ENCODE measurements around the gene TNNI2.

Gene TNNI2

GRCh38 chr11:1883346-1884302, 44.8 kb downstream of the TNNI2 start:
- H3K9me3 ChIP-seq (ENCODE audit: control insufficient read depth, insufficient read depth, low read depth, low read length): no peaks in the 10 kb centered on the region
- H3K36me3 ChIP-seq (ENCODE audit: control insufficient read depth in 2 of 2, insufficient read depth in 1 of 2, low read length in 2 of 2): no peaks in the 10 kb centered on the region
- ChIA-PET POLR2A (interaction anchor here (1.0 kb wide), 1 partner anchor 273 kb away, joined by 4 read pairs; no protein-coding TSS in a partner anchor), CTCF (interaction anchor here (0.6 to 3.9 kb wide), 15 partner anchors 8 to 267 kb away, joined by 3 to 119 read pairs (median 5); partner anchors contain the start of genes H19, PRR33 and SYT8)
- H3K4me3 ChIP-seq (ENCODE audit: low read depth, low read length): no peak overlapping the region
- H3K27ac ChIP-seq (ENCODE audit: extremely low read depth, low read depth, low read length): no peak overlapping the region
- no peak for TF ChIP-seq ZIC2 (tag by site-specific recombination; IDR thresholded peaks at IDR 0.05)
- TF ChIP-seq TCF7L2 (IDR thresholded peaks at IDR 0.05; ENCODE audit: borderline replicate concordance, low read depth, low read length): no peak
- no peak for TF ChIP-seq ZNF394 (tag by site-specific recombination; IDR thresholded peaks at IDR 0.05; ENCODE audit: borderline replicate concordance)
- no peak for TF ChIP-seq KLF9 (tag by site-specific recombination; IDR thresholded peaks at IDR 0.05; ENCODE audit: low read depth)
- no peak for TF ChIP-seq ZNF521 (tag by site-specific recombination; IDR thresholded peaks at IDR 0.05)
- no peak for TF ChIP-seq KLF1 (tag by site-specific recombination; IDR thresholded peaks at IDR 0.05)
- TF ChIP-seq ZSCAN16 (tag by site-specific recombination; IDR thresholded peaks at IDR 0.05): no peak
- TF ChIP-seq ZNF747 (tag by site-specific recombination; IDR thresholded peaks at IDR 0.05): no peak
- no peak for TF ChIP-seq ZSCAN4 (tag by site-specific recombination; IDR thresholded peaks at IDR 0.05)
- no peak for TF ChIP-seq ZEB2 (tag by site-specific recombination; IDR thresholded peaks at IDR 0.05)
- no peak for TF ChIP-seq ZBTB21 (tag by site-specific recombination; IDR thresholded peaks at IDR 0.05)
- no peak for TF ChIP-seq ZNF221 (tag by site-specific recombination; IDR thresholded peaks at IDR 0.05; ENCODE audit: borderline replicate concordance)
- no peak for TF ChIP-seq ZFP37 (tag by site-specific recombination; IDR thresholded peaks at IDR 0.05)
- no peaks in the 10 kb centered on the region for H3K4me1 ChIP-seq (ENCODE audit: control insufficient read depth, insufficient read depth, low read length)

- Histone ChIP-seq H3K9me3 (ENCODE audit: control insufficient read depth, insufficient read depth, low read depth, low read length) (no peaks in the 10 kb centered on the region), H3K4me1 (ENCODE audit: control insufficient read depth, insufficient read depth, low read length) (no peaks in the 10 kb centered on the region), H3K4me3 (ENCODE audit: low read depth, low read length) (no peak overlapping the region), H3K36me3 (ENCODE audit: control insufficient read depth in 2 of 2, insufficient read depth in 1 of 2, low read length in 2 of 2) (no peaks in the 10 kb centered on the region), H3K27ac (ENCODE audit: extremely low read depth, low read depth, low read length) (no peak overlapping the region)
- no peak for TF ChIP-seq ZSCAN16 (tag by site-specific recombination; IDR thresholded peaks at IDR 0.05)
- no peak for TF ChIP-seq ATF2 (tag by site-specific recombination; IDR thresholded peaks at IDR 0.05; ENCODE audit: low read depth)
- no peak for TF ChIP-seq ZNF10 (tag by site-specific recombination; IDR thresholded peaks at IDR 0.05)
- no peak for TF ChIP-seq ZNF280D (tag by site-specific recombination; IDR thresholded peaks at IDR 0.05)
- no peak for TF ChIP-seq ZSCAN4 (tag by site-specific recombination; IDR thresholded peaks at IDR 0.05)
- TF ChIP-seq ZNF658 (tag by site-specific recombination; IDR thresholded peaks at IDR 0.05): no peak
- no peak for TF ChIP-seq ZNF768 (tag by site-specific recombination; IDR thresholded peaks at IDR 0.05)
- TF ChIP-seq ZNF398 (tag by site-specific recombination; IDR thresholded peaks at IDR 0.05): no peak
- ChIA-PET POLR2A (no interaction called here), CTCF (interaction anchor here (0.6 to 3.9 kb wide), 3 partner anchors 34 to 266 kb away, joined by 3 to 119 read pairs (median 3); no protein-coding TSS in a partner anchor)
Observed at GRCh38 chr11:1884303-1884700, 45.5 kb downstream of the TNNI2 start.

Data from HEK293 (cell line).